ENCODE measurements around the gene TMEM225B. TPM values are rescaled to one million over a fixed set of nuclear protein-coding genes. Genes with fewer than 3 reads are reported as not detected.
A peak's percentile ranks its signal among the peaks of the same experiment; 100 is the strongest.

Gene TMEM225B
- total and polyA plus RNA-seq, 2 of the 4 experiments (the other 2 are of a cell fraction), result 0.32 to 0.54 TPM

GRCh38 chr7:99558306-99559174 lies 39.5 kb upstream of the TMEM225B start, which contains the start of gene ZNF655 (continued):
- TF ChIP-seq, protein P1, sequence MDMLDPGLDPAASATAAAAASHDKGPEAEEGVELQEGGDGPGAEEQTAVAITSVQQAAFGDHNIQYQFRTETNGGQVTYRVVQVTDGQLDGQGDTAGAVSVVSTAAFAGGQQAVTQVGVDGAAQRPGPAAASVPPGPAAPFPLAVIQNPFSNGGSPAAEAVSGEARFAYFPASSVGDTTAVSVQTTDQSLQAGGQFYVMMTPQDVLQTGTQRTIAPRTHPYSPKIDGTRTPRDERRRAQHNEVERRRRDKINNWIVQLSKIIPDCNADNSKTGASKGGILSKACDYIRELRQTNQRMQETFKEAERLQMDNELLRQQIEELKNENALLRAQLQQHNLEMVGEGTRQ (IDR thresholded peaks at IDR 0.05; ENCODE audit: low read depth, low read length), result no peak
- TF ChIP-seq RAD21 (IDR thresholded peaks at IDR 0.05; ENCODE audit: low read length), result no peak
- peak; percentile 56; the same call in 1 of the 2 replicates for TF ChIP-seq CHD1 (IDR thresholded peaks at IDR 0.05; ENCODE audit: low read depth, low read length)

All from IMR-90 (cell line).